ENCODE results near the gene CCDC40.

CCDC40 gene

GRCh38 chr17:80119839-80120238 lies 83.4 kb downstream of the CCDC40 start:
- DNase-seq (ENCODE audit: low read depth, low spot score) = no peak
- POLR2A ChIA-PET = no interaction called here
- H3K4me3 ChIP-seq (ENCODE audit: low read depth, low read length) = no peak overlapping the region
- CTCF ChIA-PET = interaction anchor here (0.9 to 8.3 kb wide), 2 partner anchors 19 to 72 kb away, joined by 3 to 62 read pairs; partner anchors contain the start of gene GAA
- TF ChIP-seq, protein P1, sequence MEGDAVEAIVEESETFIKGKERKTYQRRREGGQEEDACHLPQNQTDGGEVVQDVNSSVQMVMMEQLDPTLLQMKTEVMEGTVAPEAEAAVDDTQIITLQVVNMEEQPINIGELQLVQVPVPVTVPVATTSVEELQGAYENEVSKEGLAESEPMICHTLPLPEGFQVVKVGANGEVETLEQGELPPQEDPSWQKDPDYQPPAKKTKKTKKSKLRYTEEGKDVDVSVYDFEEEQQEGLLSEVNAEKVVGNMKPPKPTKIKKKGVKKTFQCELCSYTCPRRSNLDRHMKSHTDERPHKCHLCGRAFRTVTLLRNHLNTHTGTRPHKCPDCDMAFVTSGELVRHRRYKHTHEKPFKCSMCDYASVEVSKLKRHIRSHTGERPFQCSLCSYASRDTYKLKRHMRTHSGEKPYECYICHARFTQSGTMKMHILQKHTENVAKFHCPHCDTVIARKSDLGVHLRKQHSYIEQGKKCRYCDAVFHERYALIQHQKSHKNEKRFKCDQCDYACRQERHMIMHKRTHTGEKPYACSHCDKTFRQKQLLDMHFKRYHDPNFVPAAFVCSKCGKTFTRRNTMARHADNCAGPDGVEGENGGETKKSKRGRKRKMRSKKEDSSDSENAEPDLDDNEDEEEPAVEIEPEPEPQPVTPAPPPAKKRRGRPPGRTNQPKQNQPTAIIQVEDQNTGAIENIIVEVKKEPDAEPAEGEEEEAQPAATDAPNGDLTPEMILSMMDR (IDR thresholded peaks at IDR 0.05; ENCODE audit: insufficient read depth, low read length, missing control alignments) = no peak

DNA sequence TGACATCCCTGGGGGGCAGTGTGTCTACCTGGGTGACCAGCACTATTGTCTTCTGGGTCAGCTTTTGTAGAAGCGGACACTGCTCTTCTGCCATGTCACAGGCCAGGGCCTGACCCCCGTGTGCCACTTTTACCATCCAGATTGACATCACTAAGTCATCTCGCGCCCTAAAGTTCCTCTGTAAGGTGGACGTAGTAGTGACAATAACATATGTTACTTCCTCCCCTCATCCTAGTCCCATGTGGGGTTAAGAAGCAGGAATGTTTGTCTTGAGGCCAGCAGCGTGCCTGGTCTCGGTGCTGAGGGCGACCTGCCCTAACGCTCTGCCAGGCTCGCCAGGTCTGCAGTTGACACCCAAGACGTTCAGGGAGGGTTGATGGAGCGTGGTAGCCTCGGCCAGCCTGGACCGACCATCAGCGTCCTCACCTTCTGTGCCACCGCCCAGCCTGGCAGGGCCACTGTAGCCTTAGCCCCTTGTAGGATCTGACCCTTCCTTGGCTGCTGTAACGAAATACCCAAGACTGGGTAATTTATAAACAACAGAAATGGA lies 85.7 kb downstream of the CCDC40 start:
- H3K4me3 ChIP-seq (ENCODE audit: low read depth, low read length) = no peak overlapping the region
- POLR2A ChIA-PET = no interaction called here
- CTCF ChIA-PET = no interaction called here
- DNase-seq (ENCODE audit: low read depth, low spot score) = no peak
- TF ChIP-seq, protein P1 (IDR thresholded peaks at IDR 0.05; ENCODE audit: insufficient read depth, low read length, missing control alignments) = no peak

DNA sequence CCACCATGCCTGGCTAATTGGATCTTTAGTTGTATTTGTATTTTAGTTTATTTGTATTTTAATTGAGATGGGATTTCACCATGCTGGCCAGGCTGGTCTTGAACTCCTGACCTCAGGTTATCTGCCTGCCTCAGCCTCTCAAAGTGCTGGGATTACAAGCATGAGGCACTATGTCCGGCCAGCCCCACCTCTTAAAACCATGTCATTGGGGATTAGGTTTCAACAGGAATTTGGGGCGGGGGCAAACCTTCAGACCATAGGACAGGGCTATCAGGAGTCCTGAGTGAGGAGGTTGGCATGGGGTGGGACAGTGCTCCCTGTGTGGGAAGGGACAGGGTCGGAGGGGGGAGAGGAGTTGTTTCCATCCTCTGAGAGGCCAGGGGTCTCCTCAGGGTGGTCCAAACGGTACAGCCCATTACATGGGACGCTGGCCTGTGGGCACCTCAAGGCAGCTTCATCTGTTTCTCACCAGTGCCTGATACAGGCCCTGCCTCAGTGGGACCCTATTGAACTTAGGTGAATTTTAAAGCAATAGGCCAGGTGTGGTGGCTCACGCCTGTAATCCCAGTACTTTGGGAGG lies 86.6 kb downstream of the CCDC40 start:
- CTCF ChIA-PET = interaction anchor here (0.7 to 6.2 kb wide), 3 partner anchors 16 to 41 kb away, joined by 3 to 41 read pairs (median 21); partner anchors contain the start of gene GAA
- H3K4me3 ChIP-seq (ENCODE audit: low read depth, low read length) = no peak overlapping the region
- POLR2A ChIA-PET = no interaction called here
- no peak for DNase-seq (ENCODE audit: low read depth, low spot score)
- TF ChIP-seq, protein P1 (IDR thresholded peaks at IDR 0.05; ENCODE audit: insufficient read depth, low read length, missing control alignments) = no peak

DNA sequence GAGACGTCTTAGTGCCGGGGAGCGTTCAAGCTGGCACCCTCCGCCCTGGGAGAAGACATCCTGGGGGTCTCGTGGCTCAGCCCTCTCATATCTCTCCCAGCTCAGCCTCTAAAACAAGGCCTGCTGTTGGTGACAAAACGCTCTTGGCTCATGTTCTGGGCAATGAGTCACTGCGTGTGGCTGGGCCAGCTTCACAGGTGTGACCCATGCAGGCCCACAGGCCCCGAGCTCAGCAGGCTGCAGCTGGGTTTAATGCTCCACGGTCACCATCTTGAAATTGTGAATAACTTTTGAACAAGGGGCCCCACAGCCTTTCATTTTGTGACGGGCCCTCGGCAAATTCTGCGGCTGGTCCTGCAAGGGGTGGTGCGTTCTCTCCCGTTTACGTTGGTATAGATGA lies 87.3 kb downstream of the CCDC40 start:
- TF ChIP-seq, protein P1 (IDR thresholded peaks at IDR 0.05; ENCODE audit: insufficient read depth, low read length, missing control alignments) = no peak
- no peak overlapping the region for H3K4me3 ChIP-seq (ENCODE audit: low read depth, low read length)
- ChIA-PET CTCF (interaction anchor here (1.5 to 6.2 kb wide), 3 partner anchors 22 to 119 kb away, joined by 4 to 41 read pairs (median 21); partner anchors contain the start of gene GAA), POLR2A (no interaction called here)
- DNase-seq (ENCODE audit: low read depth, low spot score) = no peak

DNA sequence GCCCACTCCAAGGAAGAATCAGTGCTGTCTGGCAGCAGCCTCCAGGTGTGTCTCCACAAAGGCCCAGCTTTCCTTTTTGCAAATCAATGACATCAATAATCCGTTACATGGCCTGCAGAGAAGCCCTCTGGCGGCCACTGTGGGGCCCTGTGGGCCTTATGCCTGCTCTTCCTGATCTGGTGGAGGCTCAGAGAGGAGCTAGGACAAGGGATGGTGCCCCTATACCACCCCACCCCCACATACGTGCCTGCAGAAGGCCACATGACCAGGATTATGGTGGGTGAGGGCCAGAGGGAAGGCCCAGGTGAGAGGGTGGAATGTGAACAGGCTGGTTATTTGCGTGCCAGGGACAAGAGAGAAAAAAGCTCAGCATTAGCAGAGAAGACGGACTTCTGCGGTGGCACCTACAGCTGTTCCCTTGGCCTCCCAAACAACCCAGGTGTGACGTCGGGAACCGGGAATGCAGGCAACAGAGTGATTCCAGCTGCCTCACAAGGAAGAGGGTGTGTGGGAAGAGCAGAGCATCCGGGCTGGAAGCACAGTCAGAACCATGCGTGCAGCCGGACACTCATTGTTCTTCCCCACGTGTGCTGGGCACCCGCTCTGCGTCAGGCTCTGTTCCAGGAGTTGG lies 88.0 kb downstream of the CCDC40 start:
- DNase-seq (ENCODE audit: low read depth, low spot score) = no peak
- ChIA-PET CTCF (interaction anchor here (0.9 to 6.2 kb wide), 7 partner anchors 9 to 120 kb away, joined by 3 to 41 read pairs (median 4); partner anchors contain the start of gene GAA), POLR2A (no interaction called here)
- TF ChIP-seq, protein P1 (IDR thresholded peaks at IDR 0.05; ENCODE audit: insufficient read depth, low read length, missing control alignments) = peak; percentile 60
- H3K4me3 ChIP-seq (ENCODE audit: low read depth, low read length) = no peak overlapping the region

Data from AG04449 (cell line).